ENCODE results near the gene LRRC26.

The LRRC26 gene

GRCh38 chr9:137148242-137148641 is 21.6 kb downstream of the LRRC26 start:
- no peak for DNase-seq (ENCODE audit: low read depth)
- in situ Hi-C loops (cut with HindIII; ENCODE audit: low sequenced_read_pairs): no loop called here
- TF ChIP-seq, protein P1, sequence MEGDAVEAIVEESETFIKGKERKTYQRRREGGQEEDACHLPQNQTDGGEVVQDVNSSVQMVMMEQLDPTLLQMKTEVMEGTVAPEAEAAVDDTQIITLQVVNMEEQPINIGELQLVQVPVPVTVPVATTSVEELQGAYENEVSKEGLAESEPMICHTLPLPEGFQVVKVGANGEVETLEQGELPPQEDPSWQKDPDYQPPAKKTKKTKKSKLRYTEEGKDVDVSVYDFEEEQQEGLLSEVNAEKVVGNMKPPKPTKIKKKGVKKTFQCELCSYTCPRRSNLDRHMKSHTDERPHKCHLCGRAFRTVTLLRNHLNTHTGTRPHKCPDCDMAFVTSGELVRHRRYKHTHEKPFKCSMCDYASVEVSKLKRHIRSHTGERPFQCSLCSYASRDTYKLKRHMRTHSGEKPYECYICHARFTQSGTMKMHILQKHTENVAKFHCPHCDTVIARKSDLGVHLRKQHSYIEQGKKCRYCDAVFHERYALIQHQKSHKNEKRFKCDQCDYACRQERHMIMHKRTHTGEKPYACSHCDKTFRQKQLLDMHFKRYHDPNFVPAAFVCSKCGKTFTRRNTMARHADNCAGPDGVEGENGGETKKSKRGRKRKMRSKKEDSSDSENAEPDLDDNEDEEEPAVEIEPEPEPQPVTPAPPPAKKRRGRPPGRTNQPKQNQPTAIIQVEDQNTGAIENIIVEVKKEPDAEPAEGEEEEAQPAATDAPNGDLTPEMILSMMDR (IDR thresholded peaks at IDR 0.05; ENCODE audit: low read depth, low read length, missing control alignments): no peak
- no peak overlapping the region for H3K4me3 ChIP-seq (ENCODE audit: low read depth, low read length)

DNA sequence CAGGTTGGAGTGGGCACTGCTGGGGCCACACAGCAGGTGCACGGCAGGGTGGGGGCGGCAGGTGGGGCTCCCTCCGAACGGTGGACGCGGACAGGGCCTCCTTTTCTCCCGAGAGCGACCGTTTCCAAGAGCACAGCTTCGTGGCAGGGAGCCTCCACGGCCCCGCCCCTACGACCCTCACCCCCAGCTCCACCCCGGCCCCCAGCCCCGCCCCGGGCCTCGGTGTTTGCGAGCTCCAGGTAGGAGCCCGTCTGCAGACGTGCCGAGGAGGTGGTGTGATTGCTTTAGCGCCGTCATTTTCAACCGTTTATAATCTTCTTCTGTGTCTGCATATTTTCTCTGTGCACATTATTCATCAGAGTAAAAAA is 22.1 kb downstream of the LRRC26 start:
- no peak for DNase-seq (ENCODE audit: low read depth)
- in situ Hi-C loops (cut with HindIII; ENCODE audit: low sequenced_read_pairs): no loop called here
- TF ChIP-seq, protein P1 (IDR thresholded peaks at IDR 0.05; ENCODE audit: low read depth, low read length, missing control alignments): no peak
- H3K4me3 ChIP-seq (ENCODE audit: low read depth, low read length): no peak overlapping the region

GRCh38 chr9:137147091-137147792 is 22.6 kb downstream of the LRRC26 start:
- no peak for DNase-seq (ENCODE audit: low read depth)
- no peak overlapping the region for H3K4me3 ChIP-seq (ENCODE audit: low read depth, low read length)
- TF ChIP-seq, protein P1 (IDR thresholded peaks at IDR 0.05; ENCODE audit: low read depth, low read length, missing control alignments): no peak
- in situ Hi-C loops (cut with HindIII; ENCODE audit: low sequenced_read_pairs): no loop called here

DNA sequence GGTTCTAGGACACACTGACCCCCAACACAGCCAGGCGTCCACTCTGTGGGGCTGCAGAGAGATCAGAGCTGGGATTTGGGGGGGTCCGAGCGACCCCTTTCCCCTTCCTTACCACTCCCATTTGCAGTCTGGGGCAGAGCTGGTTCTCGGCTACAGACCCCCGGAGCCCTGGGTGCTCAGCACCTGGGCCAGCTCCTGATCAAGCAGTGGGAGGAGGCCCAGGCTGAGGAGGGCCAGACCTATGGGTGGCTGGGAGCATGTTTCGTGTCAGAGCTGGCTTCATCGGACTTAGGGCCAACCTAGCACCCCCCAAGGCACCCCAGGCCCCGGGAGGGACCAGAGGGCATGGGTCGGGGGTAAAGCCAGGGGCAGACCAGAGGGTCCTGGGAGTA is 23.3 kb downstream of the LRRC26 start:
- DNase-seq (ENCODE audit: low read depth): no peak
- in situ Hi-C loops (cut with HindIII; ENCODE audit: low sequenced_read_pairs): no loop called here
- no peak overlapping the region for H3K4me3 ChIP-seq (ENCODE audit: low read depth, low read length)
- TF ChIP-seq, protein P1 (IDR thresholded peaks at IDR 0.05; ENCODE audit: low read depth, low read length, missing control alignments): no peak

GRCh38 chr9:137145731-137146526 is 23.9 kb downstream of the LRRC26 start:
- TF ChIP-seq, protein P1 (IDR thresholded peaks at IDR 0.05; ENCODE audit: low read depth, low read length, missing control alignments): no peak
- no peak overlapping the region for H3K4me3 ChIP-seq (ENCODE audit: low read depth, low read length)
- no peak for DNase-seq (ENCODE audit: low read depth)
- in situ Hi-C loops (cut with HindIII; ENCODE audit: low sequenced_read_pairs): no loop called here

DNA sequence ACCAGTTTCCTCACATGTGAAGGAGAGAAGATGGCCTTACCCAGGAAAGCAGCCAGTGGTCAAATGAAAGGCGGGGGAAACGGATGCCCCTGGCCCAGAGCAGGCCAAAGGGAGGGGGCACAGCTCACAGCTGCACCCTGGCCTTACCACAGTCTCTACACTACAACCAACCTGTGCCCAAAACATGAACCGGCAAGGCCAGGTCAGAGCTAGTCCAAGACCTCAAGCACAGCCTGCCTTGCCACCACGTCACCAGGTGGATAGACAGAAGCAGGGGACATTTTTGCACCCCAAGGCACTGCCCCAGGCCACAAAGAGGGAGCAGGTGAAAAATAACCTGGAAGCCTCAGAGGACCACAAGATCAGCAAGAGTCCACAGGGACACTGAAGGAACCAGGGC is 26.4 kb downstream of the LRRC26 start:
- no peak overlapping the region for H3K4me3 ChIP-seq (ENCODE audit: low read depth, low read length)
- no peak for DNase-seq (ENCODE audit: low read depth)
- TF ChIP-seq, protein P1 (IDR thresholded peaks at IDR 0.05; ENCODE audit: low read depth, low read length, missing control alignments): no peak
- in situ Hi-C loops (cut with HindIII; ENCODE audit: low sequenced_read_pairs): no loop called here

Data from astrocyte of the cerebellum (primary cell).